HCT116 (cell line): ENCODE data around the gene PYY. TPM values are rescaled to one million over a fixed set of nuclear protein-coding genes. Genes with fewer than 3 reads are reported as not detected.

Experiments used
- ATAC-seq: fragments of 200-7000 bp; cut with Tn5 transposase; 2 replicates; pipeline ENCODE4 v1.9.1; 2020; ENCODE audit warnings: mild to moderate bottlenecking, moderate library complexity
- BruUV-seq: library from RNA; stranded (reverse); fragments of 400-500 nt; replicated peaks from 2 replicates; lab custom pipeline; 2021; lab: Mats Ljungman, UMichigan
- CTCF ChIA-PET: fragments of 300-600 bp; sonication (Branson Sonifier 250); formaldehyde crosslinking; loops from one replicate; lab custom pipeline; 2021; ENCODE audit warnings: antibody characterized with exemption; lab: Charles Lee
- POLR2A ChIA-PET: fragments of 300-600, 350-600 bp; sonication (Branson Sonifier 250); formaldehyde crosslinking; loops from one replicate; lab custom pipeline; 2021; ENCODE audit warnings: antibody characterized with exemption; lab: Charles Lee
- RAD21 ChIA-PET, 2 experiments: fragments of 300-600 bp; sonication (Branson Sonifier 250); formaldehyde crosslinking; loops; one replicate each; lab custom pipeline; 2023; ENCODE audit warnings: low total read pairs in 2 of 2; ENCODE audit not compliant: uncharacterized antibody in 2 of 2, unreplicated experiment in 2 of 2, low non-redundant PET in 1 of 2; lab: Charles Lee
- DNase-seq: peaks from one replicate; pipeline ENCODE4 v3.0.0-alpha.2; 2010; ENCODE audit warnings: low read depth, low spot score
- H2AFZ ChIP-seq: fragments of 200-600 bp; shearing (Covaris generic), sonication (generic); 2 replicates; pipeline ENCODE4 v1.6.1; 2017; ENCODE audit warnings: low read depth, mixed run types, mixed read lengths, antibody characterized with exemption, low read length; ENCODE audit not compliant: poor library complexity, severe bottlenecking
- H3K27ac ChIP-seq: 2 replicates; pipeline ENCODE4 v1.5.1; 2012; ENCODE audit warnings: low read depth, low read length
- H3K27me3 ChIP-seq: fragments of 200-600 bp; sonication (generic); 2 replicates; pipeline ENCODE4 v1.6.1; 2016; ENCODE audit warnings: mixed run types, low read length, mixed read lengths; ENCODE audit not compliant: insufficient read depth
- H3K36me3 ChIP-seq, 2 experiments: fragments of 200-500 bp in 1 of 2; fragments of 200-600 bp in 1 of 2; sonication (Bioruptor generic) in 1 of 2; sonication (generic) in 1 of 2; 2 replicates each; pipeline versions ENCODE4 v1.5.1 to v1.6.1; 2014 to 2016; ENCODE audit warnings: low read length in 2 of 2, inconsistent platforms in 1 of 2, mixed read lengths in 1 of 2, mixed run types in 1 of 2; ENCODE audit not compliant: insufficient read depth in 2 of 2, control insufficient read depth in 1 of 2
- H3K4me1 ChIP-seq, 2 experiments: fragments of 200-600 bp in 1 of 2; sonication (generic) in 1 of 2; 2 replicates each; pipeline versions ENCODE4 v1.5.1 to v1.6.1; 2012 to 2017; ENCODE audit warnings: low read length in 2 of 2, inconsistent platforms in 1 of 2, mild to moderate bottlenecking in 1 of 2, mixed read lengths in 1 of 2, mixed run types in 1 of 2, moderate library complexity in 1 of 2; ENCODE audit not compliant: insufficient read depth in 2 of 2, control insufficient read depth in 1 of 2
- H3K4me2 ChIP-seq: fragments of 200-600 bp; sonication (generic); 2 replicates; pipeline ENCODE4 v1.6.1; 2017; ENCODE audit warnings: mixed run types, low read length, mixed read lengths
- H3K4me3 ChIP-seq, 2 experiments: fragments of 200-600 bp in 1 of 2; sonication (generic) in 1 of 2; replicated peaks in 1 of 2; 2 replicates each; pipeline ENCODE4 v1.5.1; 2011 to 2016; ENCODE audit warnings: low read length in 2 of 2, control low read depth in 1 of 2, low read depth in 1 of 2, mild to moderate bottlenecking in 1 of 2, mixed read lengths in 1 of 2, mixed run types in 1 of 2
- H3K79me2 ChIP-seq: fragments of 200-600 bp; sonication (generic); 2 replicates; pipeline ENCODE4 v1.6.1; 2017; ENCODE audit warnings: mild to moderate bottlenecking, mixed run types, low read length, moderate library complexity, mixed read lengths; ENCODE audit not compliant: insufficient read depth
- H3K9ac ChIP-seq: fragments of 200-600 bp; sonication (generic); 2 replicates; pipeline ENCODE4 v1.6.1; 2016; ENCODE audit warnings: low read length, mixed read lengths
- H3K9me2 ChIP-seq: fragments of 200-600 bp; sonication (generic), shearing (Covaris generic); 2 replicates; pipeline ENCODE4 v1.6.1; 2017; ENCODE audit warnings: mixed run types, mild to moderate bottlenecking, moderate library complexity; ENCODE audit not compliant: insufficient read depth
- H3K9me3 ChIP-seq, 2 experiments: fragments of 200-500 bp in 1 of 2; fragments of 200-600 bp in 1 of 2; sonication (Bioruptor generic) in 1 of 2; sonication (generic) in 1 of 2; 2 replicates each; pipeline ENCODE4 v1.6.1; 2014 to 2017; ENCODE audit warnings: low read length in 2 of 2, mixed read lengths in 2 of 2, inconsistent platforms in 1 of 2, low read depth in 1 of 2, mild to moderate bottlenecking in 1 of 2, mixed run types in 1 of 2, moderate library complexity in 1 of 2; ENCODE audit not compliant: control insufficient read depth in 1 of 2, insufficient read depth in 1 of 2
- H4K20me1 ChIP-seq: fragments of 200-600 bp; sonication (generic), shearing (Covaris generic); 2 replicates; pipeline ENCODE4 v1.6.1; 2017; ENCODE audit warnings: mixed run types, mild to moderate bottlenecking, moderate library complexity; ENCODE audit not compliant: insufficient read depth
- CEBPB ChIP-seq: IDR thresholded peaks from 2 replicates; pipeline ENCODE4 v1.6.1; 2012; ENCODE audit warnings: low read depth
- ELF1 ChIP-seq: IDR thresholded peaks from 2 replicates; pipeline ENCODE4 v1.6.1; 2012; ENCODE audit warnings: low read depth, borderline replicate concordance
- EZH2 ChIP-seq: fragments of 200-600 bp; sonication (generic); IDR thresholded peaks from 2 replicates; pipeline ENCODE4 v1.6.1; 2017; ENCODE audit warnings: antibody characterized with exemption, mixed run types
- POLR2A ChIP-seq: IDR thresholded peaks from 2 replicates; pipeline ENCODE4 v1.7.0; 2011; ENCODE audit warnings: borderline replicate concordance; ENCODE audit not compliant: insufficient read depth, insufficient read length; ENCODE audit errors: extremely low read depth
- POLR2AphosphoS5 ChIP-seq: IDR thresholded peaks from 2 replicates; pipeline ENCODE4 v1.6.1; 2011; ENCODE audit warnings: mild to moderate bottlenecking, low read depth, low read length, moderate library complexity
- RAD21 ChIP-seq: IDR thresholded peaks from 2 replicates; pipeline ENCODE4 v1.6.1; 2012; ENCODE audit warnings: low read depth, mild to moderate bottlenecking
- SIN3A ChIP-seq: IDR thresholded peaks from 2 replicates; pipeline ENCODE4 v1.6.1; 2012; ENCODE audit warnings: low read depth
- SP1 ChIP-seq: IDR thresholded peaks from 2 replicates; pipeline ENCODE4 v1.6.1; 2012; ENCODE audit warnings: low read depth
- SRF ChIP-seq: IDR thresholded peaks from 2 replicates; pipeline ENCODE4 v1.6.1; 2012; ENCODE audit warnings: low read depth
- TCF7L2 ChIP-seq: IDR thresholded peaks from 2 replicates; pipeline ENCODE4 v1.7.0; 2011; ENCODE audit warnings: borderline replicate concordance, inconsistent platforms; ENCODE audit not compliant: insufficient read depth, insufficient read length; ENCODE audit errors: extremely low read depth
- ZNF274 ChIP-seq: fragments of 200-500 bp; sonication (Bioruptor generic); IDR thresholded peaks from 2 replicates; pipeline ENCODE4 v1.6.1; 2014; ENCODE audit warnings: mild to moderate bottlenecking, low read depth, low read length, inconsistent platforms
- intact Hi-C: fragments of 100-400 bp; cut with micrococcal nuclease; formaldehyde crosslinking; loops from 2 replicates; pipeline ENCODE4 v1.10.0; 2022
- total RNA-seq: library from RNA; stranded (reverse); gene quantifications from one replicate; pipeline ENCODE4 v1.2.1, GENCODE V29; 2021; ENCODE audit not compliant: unreplicated experiment
- TF ChIP-seq, protein P1 (sequence below), 3 experiments: fragments of 200-600 bp in 1 of 3; sonication (generic) in 1 of 3; IDR thresholded peaks in 2 of 3; conservative IDR thresholded peaks in 1 of 3; 2 replicates each; pipeline ENCODE4 v1.5.1; 2012 to 2017; ENCODE audit warnings: low read depth in 2 of 3, low read length in 2 of 3, antibody characterized with exemption in 1 of 3, borderline replicate concordance in 1 of 3, control low read depth in 1 of 3, mild to moderate bottlenecking in 1 of 3, mixed read lengths in 1 of 3, mixed run types in 1 of 3, moderate library complexity in 1 of 3; ENCODE audit not compliant: insufficient read depth in 1 of 3
- TF ChIP-seq, protein P2 (sequence below): IDR thresholded peaks from 2 replicates; pipeline ENCODE4 v1.6.1; 2012
- TF ChIP-seq, protein P3 (sequence below): IDR thresholded peaks from 2 replicates; pipeline ENCODE4 v1.6.1; 2012
- TF ChIP-seq, protein P4 (sequence below): IDR thresholded peaks from 2 replicates; pipeline ENCODE4 v1.6.1; 2012; ENCODE audit warnings: low read depth

Gene PYY
- total RNA-seq, 1 experiment from 2014 or later: 0.52 TPM

DNA sequence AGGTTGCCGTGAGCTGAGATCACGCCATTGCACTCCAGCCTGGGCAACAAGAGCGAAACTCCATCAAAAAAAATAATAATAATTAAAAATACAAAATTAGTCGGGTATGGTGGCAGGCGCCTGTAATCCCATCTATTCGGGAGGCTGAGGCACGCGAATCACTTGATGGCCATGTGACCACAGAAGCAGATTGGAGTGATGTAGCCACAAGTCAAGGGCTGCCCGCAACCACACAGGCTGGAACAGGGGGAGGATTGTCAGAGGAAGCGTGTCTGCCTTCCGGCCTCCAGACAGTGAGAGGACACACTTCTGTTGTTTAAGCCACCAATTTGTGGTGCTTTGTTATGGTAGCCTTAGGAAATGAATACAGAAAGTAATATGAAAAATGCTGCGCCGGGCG, 38.9 kb upstream of the PYY start (continued):
- TF ChIP-seq, protein P1, sequence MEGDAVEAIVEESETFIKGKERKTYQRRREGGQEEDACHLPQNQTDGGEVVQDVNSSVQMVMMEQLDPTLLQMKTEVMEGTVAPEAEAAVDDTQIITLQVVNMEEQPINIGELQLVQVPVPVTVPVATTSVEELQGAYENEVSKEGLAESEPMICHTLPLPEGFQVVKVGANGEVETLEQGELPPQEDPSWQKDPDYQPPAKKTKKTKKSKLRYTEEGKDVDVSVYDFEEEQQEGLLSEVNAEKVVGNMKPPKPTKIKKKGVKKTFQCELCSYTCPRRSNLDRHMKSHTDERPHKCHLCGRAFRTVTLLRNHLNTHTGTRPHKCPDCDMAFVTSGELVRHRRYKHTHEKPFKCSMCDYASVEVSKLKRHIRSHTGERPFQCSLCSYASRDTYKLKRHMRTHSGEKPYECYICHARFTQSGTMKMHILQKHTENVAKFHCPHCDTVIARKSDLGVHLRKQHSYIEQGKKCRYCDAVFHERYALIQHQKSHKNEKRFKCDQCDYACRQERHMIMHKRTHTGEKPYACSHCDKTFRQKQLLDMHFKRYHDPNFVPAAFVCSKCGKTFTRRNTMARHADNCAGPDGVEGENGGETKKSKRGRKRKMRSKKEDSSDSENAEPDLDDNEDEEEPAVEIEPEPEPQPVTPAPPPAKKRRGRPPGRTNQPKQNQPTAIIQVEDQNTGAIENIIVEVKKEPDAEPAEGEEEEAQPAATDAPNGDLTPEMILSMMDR (IDR thresholded peaks at IDR 0.05 in 2 of 3, conservative IDR thresholded peaks at IDR 0.05 in 1 of 3; ENCODE audit: borderline replicate concordance in 1 of 3, insufficient read depth in 1 of 3, low read depth in 2 of 3, low read length in 2 of 3): no peak
- TF ChIP-seq RAD21 (no peak), SP1 (no peak), SRF (no peak), POLR2A (no peak), TCF7L2 (no peak)
- TF ChIP-seq, protein P2, sequence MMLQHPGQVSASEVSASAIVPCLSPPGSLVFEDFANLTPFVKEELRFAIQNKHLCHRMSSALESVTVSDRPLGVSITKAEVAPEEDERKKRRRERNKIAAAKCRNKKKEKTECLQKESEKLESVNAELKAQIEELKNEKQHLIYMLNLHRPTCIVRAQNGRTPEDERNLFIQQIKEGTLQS: no peak
- TF ChIP-seq, protein P3, sequence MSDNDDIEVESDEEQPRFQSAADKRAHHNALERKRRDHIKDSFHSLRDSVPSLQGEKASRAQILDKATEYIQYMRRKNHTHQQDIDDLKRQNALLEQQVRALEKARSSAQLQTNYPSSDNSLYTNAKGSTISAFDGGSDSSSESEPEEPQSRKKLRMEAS: no peak

DNA sequence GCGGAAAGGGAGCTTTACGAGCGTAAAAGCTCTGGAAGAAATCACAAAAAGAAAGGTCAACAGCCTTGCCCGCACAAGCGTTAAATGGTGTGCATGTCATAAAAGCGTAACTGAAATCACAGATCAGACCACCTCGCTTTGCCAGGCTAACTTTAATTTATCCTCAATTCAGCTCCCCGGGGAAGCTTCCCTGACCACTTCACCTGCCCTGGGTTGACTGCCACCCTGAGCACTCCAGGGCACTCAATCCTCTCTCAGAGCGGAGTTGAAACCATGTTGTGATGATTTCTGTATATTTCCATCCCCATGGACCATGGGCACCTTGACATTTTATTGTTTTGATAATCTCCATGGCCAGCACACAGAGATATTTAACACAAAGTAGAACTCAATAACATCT, 34.6 kb upstream of the PYY start:
- no peak overlapping the region for H3K4me2 ChIP-seq
- no peaks in the 10 kb centered on the region for H4K20me1 ChIP-seq
- H3K27me3 ChIP-seq: no peaks in the 10 kb centered on the region
- no TSS peak for BruUV-seq
- intact Hi-C loops: no loop called here
- no peaks in the 10 kb centered on the region for H3K9me2 ChIP-seq
- no peaks in the 10 kb centered on the region for H3K4me1 ChIP-seq
- no peak for DNase-seq
- H3K36me3 ChIP-seq: no peaks in the 10 kb centered on the region
- CTCF ChIA-PET: no interaction called here
- no peak for ATAC-seq
- H3K79me2 ChIP-seq: no peaks in the 10 kb centered on the region
- H3K9ac ChIP-seq: no peak overlapping the region
- no peaks in the 10 kb centered on the region for H3K9me3 ChIP-seq
- H2AFZ ChIP-seq: no peak overlapping the region
- POLR2A ChIA-PET: no interaction called here
- no peak overlapping the region for H3K27ac ChIP-seq
- RAD21 ChIA-PET: no interaction called here
- no peak overlapping the region for H3K4me3 ChIP-seq
- TF ChIP-seq EZH2 (no peak), POLR2AphosphoS5 (no peak), ELF1 (no peak), SIN3A (no peak), ZNF274 (no peak), POLR2A (no peak), SRF (no peak), RAD21 (no peak), SP1 (no peak), CEBPB (no peak), TCF7L2 (no peak)
- TF ChIP-seq, protein P4, sequence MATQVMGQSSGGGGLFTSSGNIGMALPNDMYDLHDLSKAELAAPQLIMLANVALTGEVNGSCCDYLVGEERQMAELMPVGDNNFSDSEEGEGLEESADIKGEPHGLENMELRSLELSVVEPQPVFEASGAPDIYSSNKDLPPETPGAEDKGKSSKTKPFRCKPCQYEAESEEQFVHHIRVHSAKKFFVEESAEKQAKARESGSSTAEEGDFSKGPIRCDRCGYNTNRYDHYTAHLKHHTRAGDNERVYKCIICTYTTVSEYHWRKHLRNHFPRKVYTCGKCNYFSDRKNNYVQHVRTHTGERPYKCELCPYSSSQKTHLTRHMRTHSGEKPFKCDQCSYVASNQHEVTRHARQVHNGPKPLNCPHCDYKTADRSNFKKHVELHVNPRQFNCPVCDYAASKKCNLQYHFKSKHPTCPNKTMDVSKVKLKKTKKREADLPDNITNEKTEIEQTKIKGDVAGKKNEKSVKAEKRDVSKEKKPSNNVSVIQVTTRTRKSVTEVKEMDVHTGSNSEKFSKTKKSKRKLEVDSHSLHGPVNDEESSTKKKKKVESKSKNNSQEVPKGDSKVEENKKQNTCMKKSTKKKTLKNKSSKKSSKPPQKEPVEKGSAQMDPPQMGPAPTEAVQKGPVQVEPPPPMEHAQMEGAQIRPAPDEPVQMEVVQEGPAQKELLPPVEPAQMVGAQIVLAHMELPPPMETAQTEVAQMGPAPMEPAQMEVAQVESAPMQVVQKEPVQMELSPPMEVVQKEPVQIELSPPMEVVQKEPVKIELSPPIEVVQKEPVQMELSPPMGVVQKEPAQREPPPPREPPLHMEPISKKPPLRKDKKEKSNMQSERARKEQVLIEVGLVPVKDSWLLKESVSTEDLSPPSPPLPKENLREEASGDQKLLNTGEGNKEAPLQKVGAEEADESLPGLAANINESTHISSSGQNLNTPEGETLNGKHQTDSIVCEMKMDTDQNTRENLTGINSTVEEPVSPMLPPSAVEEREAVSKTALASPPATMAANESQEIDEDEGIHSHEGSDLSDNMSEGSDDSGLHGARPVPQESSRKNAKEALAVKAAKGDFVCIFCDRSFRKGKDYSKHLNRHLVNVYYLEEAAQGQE: no peak
- TF ChIP-seq, protein P3: no peak
- TF ChIP-seq, protein P2: no peak
- TF ChIP-seq, protein P1 (IDR thresholded peaks at IDR 0.05 in 2 of 3, conservative IDR thresholded peaks at IDR 0.05 in 1 of 3; ENCODE audit: borderline replicate concordance in 1 of 3, insufficient read depth in 1 of 3, low read depth in 2 of 3, low read length in 2 of 3): no peak
